ENCODE measurements around the gene CYP4F11.

Gene CYP4F11

GRCh38 chr19:15862444-15862843 lies 71.9 kb downstream of the CYP4F11 start:
- POLR2A ChIA-PET: no interaction called here
- CTCF ChIA-PET: no interaction called here
- no peak for DNase-seq (ENCODE audit: extremely low spot score)
- TF ChIP-seq HDGF (IDR thresholded peaks at IDR 0.05; ENCODE audit: borderline replicate concordance) (no peak), PKNOX1 (IDR thresholded peaks at IDR 0.05) (no peak), NFRKB (IDR thresholded peaks at IDR 0.05) (no peak), ZNF384 (IDR thresholded peaks at IDR 0.05) (no peak), L3MBTL2 (conservative IDR thresholded peaks at IDR 0.05) (no peak), SUZ12 (IDR thresholded peaks at IDR 0.05) (no peak), FOXA1 (IDR thresholded peaks at IDR 0.05) (no peak), CTBP1 (IDR thresholded peaks at IDR 0.05; ENCODE audit: borderline replicate concordance) (no peak), ELF4 (IDR thresholded peaks at IDR 0.05) (no peak), LEF1 (IDR thresholded peaks at IDR 0.05; ENCODE audit: borderline replicate concordance) (no peak), TARDBP (IDR thresholded peaks at IDR 0.05) (no peak), FOXM1 (IDR thresholded peaks at IDR 0.05; ENCODE audit: borderline replicate concordance) (no peak), FOXK2 (IDR thresholded peaks at IDR 0.05) (no peak), SP1 (IDR thresholded peaks at IDR 0.05) (no peak), BHLHE40 (IDR thresholded peaks at IDR 0.05; ENCODE audit: borderline replicate concordance) (no peak), ARNT (IDR thresholded peaks at IDR 0.05) (no peak)

All from HEK293T (cell line).